Trophoblast cell (in vitro differentiated cells and primary cell): ENCODE measurements around the gene FAM13A.

Source experiments
- DNase-seq, 2 donors: peaks; one replicate each; pipeline ENCODE4 v3.0.0-alpha.2; 2016
- H2AFZ ChIP-seq: 2 replicates; pipeline ENCODE4 v1.6.1; 2013; ENCODE audit warnings: low read length, moderate library complexity, mild to moderate bottlenecking; ENCODE audit not compliant: insufficient read depth, poor library complexity
- H2AK5ac ChIP-seq: 2 replicates; pipeline ENCODE4 v1.6.1; 2013; ENCODE audit warnings: mild to moderate bottlenecking, low read length
- H2BK120ac ChIP-seq: 2 replicates; pipeline ENCODE4 v1.6.1; 2013; ENCODE audit warnings: low read length, mild to moderate bottlenecking, moderate library complexity; ENCODE audit not compliant: insufficient read depth, poor library complexity
- H2BK12ac ChIP-seq: 2 replicates; pipeline ENCODE4 v1.6.1; 2013; ENCODE audit warnings: mild to moderate bottlenecking, low read length, moderate library complexity
- H2BK5ac ChIP-seq: 2 replicates; pipeline ENCODE4 v1.6.1; 2013; ENCODE audit warnings: low read length, low read depth, moderate library complexity, mild to moderate bottlenecking; ENCODE audit not compliant: poor library complexity
- H3K14ac ChIP-seq: 2 replicates; pipeline ENCODE4 v1.6.1; 2013; ENCODE audit warnings: mild to moderate bottlenecking, low read length
- H3K18ac ChIP-seq: 2 replicates; pipeline ENCODE4 v1.6.1; 2013; ENCODE audit warnings: mild to moderate bottlenecking, low read length
- H3K23ac ChIP-seq: 2 replicates; pipeline ENCODE4 v1.6.1; 2013; ENCODE audit warnings: low read length
- H3K27ac ChIP-seq: 2 replicates; pipeline ENCODE4 v1.5.1; 2013; ENCODE audit warnings: low read depth, mild to moderate bottlenecking, inconsistent platforms, low read length, moderate library complexity
- H3K27me3 ChIP-seq: 2 replicates; pipeline ENCODE4 v1.6.1; 2013; ENCODE audit warnings: inconsistent platforms, mild to moderate bottlenecking, low read length, moderate library complexity; ENCODE audit not compliant: insufficient read depth
- H3K36me3 ChIP-seq, 2 experiments: 1 replicate in 1 of 2; 2 replicates in 1 of 2; pipeline ENCODE4 v1.6.1; 2013; ENCODE audit warnings: low read length in 2 of 2, mild to moderate bottlenecking in 2 of 2, moderate library complexity in 1 of 2; ENCODE audit not compliant: insufficient read depth in 2 of 2, control insufficient read depth in 1 of 2
- H3K4ac ChIP-seq: 2 replicates; pipeline ENCODE4 v1.6.1; 2013; ENCODE audit warnings: low read depth, mild to moderate bottlenecking, low read length, moderate library complexity
- H3K4me1 ChIP-seq, 2 experiments: 1 replicate in 1 of 2; 2 replicates in 1 of 2; pipeline ENCODE4 v1.6.1; 2013; ENCODE audit warnings: low read length in 2 of 2, mild to moderate bottlenecking in 2 of 2, moderate library complexity in 1 of 2; ENCODE audit not compliant: insufficient read depth in 2 of 2, control insufficient read depth in 1 of 2
- H3K4me2 ChIP-seq: 2 replicates; pipeline ENCODE4 v1.6.1; 2013; ENCODE audit warnings: inconsistent platforms, mild to moderate bottlenecking, low read length, moderate library complexity
- H3K4me3 ChIP-seq: 2 replicates; pipeline ENCODE4 v1.5.1; 2013; ENCODE audit warnings: mild to moderate bottlenecking, low read depth, low read length, inconsistent platforms
- H3K79me1 ChIP-seq: one replicate; pipeline ENCODE4 v1.6.1; 2013; ENCODE audit warnings: low read length
- H3K79me2 ChIP-seq: 2 replicates; pipeline ENCODE4 v1.6.1; 2013; ENCODE audit warnings: low read length, mild to moderate bottlenecking; ENCODE audit not compliant: control insufficient read depth, insufficient read depth, poor library complexity
- H3K9ac ChIP-seq: 2 replicates; pipeline ENCODE4 v1.6.1; 2013; ENCODE audit warnings: mild to moderate bottlenecking, low read length
- H3K9me3 ChIP-seq: 2 replicates; pipeline ENCODE4 v1.6.1; 2013; ENCODE audit warnings: low read depth, mild to moderate bottlenecking, control low read depth, inconsistent platforms, low read length; ENCODE audit not compliant: insufficient read depth
- H4K12ac ChIP-seq: 2 replicates; pipeline ENCODE4 v1.6.1; 2013; ENCODE audit warnings: low read depth, mild to moderate bottlenecking, low read length, moderate library complexity
- H4K8ac ChIP-seq: 2 replicates; pipeline ENCODE4 v1.6.1; 2013; ENCODE audit warnings: low read depth, mild to moderate bottlenecking, low read length, moderate library complexity
- H4K91ac ChIP-seq: one replicate; pipeline ENCODE4 v1.6.1; 2013; ENCODE audit warnings: low read depth, mild to moderate bottlenecking, low read length, moderate library complexity
- WGBS: extraction: QIAGEN DNeasy Blood & Tissue Kit; methylation state at CpG from one replicate; pipeline ENCODE4 v1.1.7; 2013; ENCODE audit warnings: missing lambda C conversion rate; ENCODE audit not compliant: insufficient read length, insufficient coverage; ENCODE audit errors: extremely low coverage; 5-methylcytosine and 5-hydroxymethylcytosine counted together

Gene FAM13A

DNA sequence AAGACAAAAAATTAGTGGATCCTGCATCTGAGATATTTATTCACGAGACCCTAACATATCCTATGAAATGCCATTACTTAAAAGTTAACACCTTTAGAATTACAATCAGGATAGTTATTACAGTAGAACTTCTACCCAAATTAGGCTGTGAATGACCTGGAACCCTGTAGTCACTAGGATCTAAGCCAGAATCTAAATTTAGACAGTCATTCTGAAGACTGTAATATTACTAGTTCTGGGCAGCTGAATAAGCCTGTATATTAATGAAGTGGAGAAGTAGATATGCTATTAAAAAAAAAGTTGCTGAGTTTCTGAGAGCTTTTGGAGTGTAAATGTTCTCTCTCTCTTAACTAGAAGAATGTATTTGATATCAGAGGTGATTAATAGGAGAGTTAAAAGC is 67.0 kb downstream of the FAM13A start:
- Histone ChIP-seq H2AK5ac (no peak overlapping the region), H2BK120ac (no peak overlapping the region), H3K27me3 (no peaks in the 10 kb centered on the region), H4K8ac (no peak overlapping the region), H4K12ac (no peak overlapping the region), H3K23ac (no peak overlapping the region), H3K4ac (no peak overlapping the region), H3K79me2 (no peaks in the 10 kb centered on the region), H3K4me1 (peaks cover 0 to 4% of the 10 kb centered on the region in 2 experiments), H3K27ac (no peak overlapping the region), H3K18ac (no peak overlapping the region), H3K14ac (no peak overlapping the region), H2BK12ac (no peak overlapping the region), H3K9me3 (no peaks in the 10 kb centered on the region), H2BK5ac (no peak overlapping the region), H3K4me3 (no peak overlapping the region), H3K79me1 (no peaks in the 10 kb centered on the region), H4K91ac (no peak overlapping the region), H2AFZ (no peak overlapping the region), H3K9ac (no peak overlapping the region), H3K36me3 (no peaks in the 10 kb centered on the region), H3K4me2 (no peak overlapping the region)
- no CpG with 5 or more reads among the region's 1 CpG for WGBS
- DNase-seq: no peak

DNA sequence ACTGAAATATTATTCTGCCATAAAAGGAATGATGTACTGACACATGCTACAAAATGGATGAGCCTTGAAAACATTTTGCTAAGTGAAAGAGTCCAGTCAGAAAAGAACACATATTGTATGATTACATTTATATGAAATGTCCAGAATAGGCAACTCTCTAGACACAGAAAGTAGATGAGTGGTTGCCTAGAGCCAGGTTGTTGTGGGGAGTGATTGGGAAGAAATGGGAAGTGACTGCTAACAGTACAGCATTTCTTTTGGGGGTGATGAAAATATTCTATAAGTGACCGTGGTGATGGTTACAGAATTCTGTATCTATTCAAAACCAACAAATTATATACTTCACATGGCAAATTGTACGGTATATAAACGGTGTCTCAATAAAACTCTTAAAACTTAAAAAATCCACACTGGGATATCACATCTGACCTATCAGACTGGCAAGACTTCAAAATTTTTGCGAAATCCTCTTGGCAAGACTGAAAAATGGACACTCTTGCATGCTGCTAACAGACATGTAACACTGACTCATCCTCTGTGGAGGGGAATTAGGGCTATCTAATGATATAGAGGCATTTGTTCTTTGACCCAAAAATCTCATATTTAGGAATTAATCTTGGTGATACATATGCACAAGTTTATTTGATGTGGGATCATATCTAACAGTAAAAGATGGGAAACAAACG is 71.8 kb downstream of the FAM13A start:
- H3K9ac ChIP-seq: no peak overlapping the region
- H3K23ac ChIP-seq: no peak overlapping the region
- no peaks in the 10 kb centered on the region for H3K79me2 ChIP-seq
- H3K18ac ChIP-seq: no peak overlapping the region
- H3K9me3 ChIP-seq: no peaks in the 10 kb centered on the region
- DNase-seq: no peak
- H2BK5ac ChIP-seq: no peak overlapping the region
- no peaks in the 10 kb centered on the region for H3K36me3 ChIP-seq
- H2BK12ac ChIP-seq: no peak overlapping the region
- no peak overlapping the region for H4K8ac ChIP-seq
- H3K4me2 ChIP-seq: no peak overlapping the region
- H3K4me3 ChIP-seq: no peak overlapping the region
- no peak overlapping the region for H2AK5ac ChIP-seq
- no CpG with 5 or more reads among the region's 5 CpGs for WGBS
- no peak overlapping the region for H2AFZ ChIP-seq
- H3K4me1 ChIP-seq: no peaks in the 10 kb centered on the region
- H3K27ac ChIP-seq: no peak overlapping the region
- no peaks in the 10 kb centered on the region for H3K79me1 ChIP-seq
- no peak overlapping the region for H2BK120ac ChIP-seq
- H3K4ac ChIP-seq: no peak overlapping the region
- no peak overlapping the region for H3K14ac ChIP-seq
- no peak overlapping the region for H4K91ac ChIP-seq
- no peak overlapping the region for H4K12ac ChIP-seq
- no peaks in the 10 kb centered on the region for H3K27me3 ChIP-seq

DNA sequence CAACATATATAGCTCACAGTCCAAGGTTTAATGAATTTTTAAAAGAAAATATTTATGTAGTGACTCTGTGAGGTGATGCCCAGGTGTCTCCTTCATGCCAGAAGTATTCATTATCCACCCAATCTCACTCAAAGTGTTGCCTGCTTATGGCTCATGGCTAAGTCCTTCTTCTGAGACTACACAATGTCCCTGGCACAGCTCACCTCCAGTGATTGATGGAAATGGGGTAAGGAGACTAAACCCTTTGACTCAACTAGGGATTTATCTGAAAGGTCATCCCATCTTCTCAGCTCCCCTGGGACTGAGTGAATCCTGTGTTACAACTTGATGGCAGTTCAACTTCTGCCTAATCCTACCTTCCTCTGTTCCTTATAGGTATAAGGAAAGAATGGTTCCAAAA is 74.2 kb downstream of the FAM13A start:
- no peaks in the 10 kb centered on the region for H3K79me1 ChIP-seq
- no peak overlapping the region for H3K4me3 ChIP-seq
- no peak overlapping the region for H3K14ac ChIP-seq
- H4K91ac ChIP-seq: no peak overlapping the region
- no peaks in the 10 kb centered on the region for H3K4me1 ChIP-seq
- H3K4me2 ChIP-seq: no peak overlapping the region
- H2AFZ ChIP-seq: no peak overlapping the region
- H3K27ac ChIP-seq: no peak overlapping the region
- no peak overlapping the region for H2BK5ac ChIP-seq
- DNase-seq: no peak
- H2BK12ac ChIP-seq: no peak overlapping the region
- no peaks in the 10 kb centered on the region for H3K9me3 ChIP-seq
- no peaks in the 10 kb centered on the region for H3K27me3 ChIP-seq
- no peak overlapping the region for H3K18ac ChIP-seq
- no peak overlapping the region for H4K12ac ChIP-seq
- H3K79me2 ChIP-seq: no peaks in the 10 kb centered on the region
- no peak overlapping the region for H3K9ac ChIP-seq
- H3K4ac ChIP-seq: no peak overlapping the region
- H3K23ac ChIP-seq: no peak overlapping the region
- no peak overlapping the region for H2BK120ac ChIP-seq
- H4K8ac ChIP-seq: no peak overlapping the region
- H2AK5ac ChIP-seq: no peak overlapping the region
- H3K36me3 ChIP-seq: no peaks in the 10 kb centered on the region

DNA sequence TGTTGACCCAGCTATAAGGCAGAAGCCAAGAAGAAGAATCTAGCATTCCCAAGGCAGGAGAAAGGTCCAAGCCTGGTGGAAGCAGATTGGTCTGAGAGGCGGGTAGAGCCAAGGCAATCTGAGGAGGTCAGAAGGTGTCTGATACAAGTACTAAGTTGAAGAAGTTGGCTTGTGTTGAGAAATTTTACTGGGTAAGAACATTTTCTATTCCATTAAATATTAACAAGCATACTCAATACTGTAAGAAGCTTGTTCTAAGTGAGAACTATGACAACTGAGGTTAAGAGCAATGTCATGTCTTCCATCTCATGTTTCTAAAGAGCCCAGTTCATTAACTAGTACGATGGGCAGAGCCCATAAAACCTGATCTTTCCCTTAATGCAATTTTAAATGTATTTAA is 75.0 kb downstream of the FAM13A start:
- Histone ChIP-seq H3K9me3 (no peaks in the 10 kb centered on the region), H3K27ac (no peak overlapping the region), H3K27me3 (no peaks in the 10 kb centered on the region), H3K79me1 (no peaks in the 10 kb centered on the region), H4K12ac (no peak overlapping the region), H2AFZ (no peak overlapping the region), H2BK120ac (no peak overlapping the region), H2BK5ac (no peak overlapping the region), H3K36me3 (no peaks in the 10 kb centered on the region), H4K91ac (no peak overlapping the region), H3K23ac (no peak overlapping the region), H2BK12ac (no peak overlapping the region), H3K4me2 (no peak overlapping the region), H3K4me1 (no peaks in the 10 kb centered on the region), H4K8ac (no peak overlapping the region), H3K14ac (no peak overlapping the region), H3K4ac (no peak overlapping the region), H3K4me3 (no peak overlapping the region), H3K18ac (no peak overlapping the region), H3K79me2 (no peaks in the 10 kb centered on the region), H3K9ac (no peak overlapping the region), H2AK5ac (no peak overlapping the region)
- no CpG with 5 or more reads among the region's 2 CpGs for WGBS
- no peak for DNase-seq
